Esophagus muscularis mucosa (tissue), 4 donors: ENCODE results near the gene DIP2C. TPM values are rescaled to one million over a fixed set of nuclear protein-coding genes. Genes with fewer than 3 reads are reported as not detected.
"Not testable (repeated sequence)": the region's sequence is repeated elsewhere in the genome, so short reads cannot be mapped to it uniquely, and the experiment has no call there.

Source experiments
- DNase-seq: peaks from one replicate; pipeline ENCODE4 v3.0.0-alpha.2; 2017; ENCODE audit errors: extremely low spot score
- H3K27ac ChIP-seq, 4 donors: fragments of 200-600 bp; sonication (generic); replicated peaks in 1 of 4; 1 replicate in 3 of 4; 2 replicates in 1 of 4; pipeline ENCODE4 v1.5.1; 2016 to 2019; ENCODE audit warnings: mild to moderate bottlenecking in 1 of 4
- H3K27me3 ChIP-seq, 4 donors: fragments of 200-600 bp; sonication (generic); one replicate each; pipeline versions ENCODE4 v1.5.1 to v1.6.0; 2016 to 2019
- H3K36me3 ChIP-seq, 4 donors: fragments of 200-600 bp; sonication (generic); one replicate each; pipeline ENCODE4 v1.5.1; 2016 to 2019
- H3K4me1 ChIP-seq, 4 donors: fragments of 200-600 bp; sonication (generic); one replicate each; pipeline ENCODE4 v1.5.1; 2016 to 2019
- H3K4me3 ChIP-seq, 4 donors: fragments of 200-600 bp; sonication (generic); 1 replicate in 2 of 4; 2 replicates in 2 of 4; pipeline ENCODE4 v1.5.1; 2016 to 2019; ENCODE audit warnings: mild to moderate bottlenecking in 4 of 4, moderate library complexity in 1 of 4
- H3K9me3 ChIP-seq, 4 donors: fragments of 200-600 bp; sonication (generic); 1 replicate in 3 of 4; 2 replicates in 1 of 4; pipeline ENCODE4 v1.5.1; 2016 to 2019
- EP300 ChIP-seq: sonication (generic); formaldehyde crosslinking; IDR thresholded peaks from one replicate; pipeline ENCODE4 v1.6.1; 2017; ENCODE audit warnings: antibody characterized with exemption
- POLR2A ChIP-seq: fragments of 450-650 bp; IDR thresholded peaks from one replicate; pipeline ENCODE4 v1.6.1; 2017; ENCODE audit warnings: antibody characterized with exemption, moderate library complexity, mild to moderate bottlenecking, low read depth
- POLR2AphosphoS5 ChIP-seq, 2 donors: sonication (generic); formaldehyde crosslinking; IDR thresholded peaks; one replicate each; pipeline ENCODE4 v1.6.1; 2017; ENCODE audit warnings: antibody characterized with exemption in 2 of 2
- WGBS: methylation state at CpG from one replicate; pipeline ENCODE4 v1.1.5; 2018; 5-methylcytosine and 5-hydroxymethylcytosine counted together
- intact Hi-C: fragments of 100-400 bp; cut with DNase I; formaldehyde crosslinking; loops from one replicate; pipeline ENCODE4 v1.15.1; 2023
- total RNA-seq, 4 donors: library from RNA; depleted of rRNA; stranded (reverse); fragments of >200 nt; gene quantifications; one replicate each; pipeline versions ENCODE4 v1.1.0 to v1.2.1, GENCODE V29; 2016
- TF ChIP-seq, protein P1 (sequence below), 3 experiments: fragments of 200-600 bp in 2 of 3; fragments of 450-650 bp in 1 of 3; sonication (generic) in 2 of 3; IDR thresholded peaks; one replicate each; pipeline ENCODE4 v1.5.1; 2017 to 2019; ENCODE audit warnings: antibody characterized with exemption in 3 of 3, mild to moderate bottlenecking in 2 of 3, moderate library complexity in 1 of 3

The DIP2C gene
- total RNA-seq, 4 donors from 2014 or later = 38.6 to 66.4 (median 55.7) TPM

DNA sequence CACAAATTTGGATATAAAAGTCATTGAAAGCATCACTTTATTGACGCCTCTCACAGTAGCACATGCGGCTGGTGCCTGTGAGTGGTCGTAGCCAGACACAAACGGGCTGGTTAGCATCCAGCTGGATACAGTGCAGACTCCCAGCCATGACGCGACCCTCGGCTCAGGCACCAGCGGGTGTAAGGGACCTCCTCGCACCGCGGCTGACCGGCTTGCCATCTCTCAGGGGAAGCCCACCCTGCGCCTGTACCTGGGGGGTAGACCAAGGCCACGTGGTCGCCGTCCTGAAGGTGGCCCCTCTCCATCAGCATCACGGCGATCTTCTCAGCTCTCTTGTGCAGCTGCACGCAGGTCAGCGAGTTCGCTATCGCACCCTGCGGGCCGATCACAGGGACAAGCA is 340.4 kb downstream of the DIP2C start:
- Histone ChIP-seq H3K9me3 (no peaks in the 10 kb centered on the region), H3K27ac (no peak overlapping the region), H3K4me1 (no peaks in the 10 kb centered on the region), H3K4me3 (no peak overlapping the region), H3K27me3 (no peaks in the 10 kb centered on the region), H3K36me3 (peaks cover 41 to 77% (median 66%) of the 10 kb centered on the region in 4 donors)
- 94% methylated on average over 24 of the region's 24 CpGs for WGBS
- no peak for TF ChIP-seq EP300
- TF ChIP-seq POLR2A = no peak
- TF ChIP-seq POLR2AphosphoS5 (IDR thresholded peaks at IDR 0.05) = no peak
- TF ChIP-seq, protein P1, sequence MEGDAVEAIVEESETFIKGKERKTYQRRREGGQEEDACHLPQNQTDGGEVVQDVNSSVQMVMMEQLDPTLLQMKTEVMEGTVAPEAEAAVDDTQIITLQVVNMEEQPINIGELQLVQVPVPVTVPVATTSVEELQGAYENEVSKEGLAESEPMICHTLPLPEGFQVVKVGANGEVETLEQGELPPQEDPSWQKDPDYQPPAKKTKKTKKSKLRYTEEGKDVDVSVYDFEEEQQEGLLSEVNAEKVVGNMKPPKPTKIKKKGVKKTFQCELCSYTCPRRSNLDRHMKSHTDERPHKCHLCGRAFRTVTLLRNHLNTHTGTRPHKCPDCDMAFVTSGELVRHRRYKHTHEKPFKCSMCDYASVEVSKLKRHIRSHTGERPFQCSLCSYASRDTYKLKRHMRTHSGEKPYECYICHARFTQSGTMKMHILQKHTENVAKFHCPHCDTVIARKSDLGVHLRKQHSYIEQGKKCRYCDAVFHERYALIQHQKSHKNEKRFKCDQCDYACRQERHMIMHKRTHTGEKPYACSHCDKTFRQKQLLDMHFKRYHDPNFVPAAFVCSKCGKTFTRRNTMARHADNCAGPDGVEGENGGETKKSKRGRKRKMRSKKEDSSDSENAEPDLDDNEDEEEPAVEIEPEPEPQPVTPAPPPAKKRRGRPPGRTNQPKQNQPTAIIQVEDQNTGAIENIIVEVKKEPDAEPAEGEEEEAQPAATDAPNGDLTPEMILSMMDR (IDR thresholded peaks at IDR 0.05) = no peak
- no peak for DNase-seq
- intact Hi-C loops = no loop called here

DNA sequence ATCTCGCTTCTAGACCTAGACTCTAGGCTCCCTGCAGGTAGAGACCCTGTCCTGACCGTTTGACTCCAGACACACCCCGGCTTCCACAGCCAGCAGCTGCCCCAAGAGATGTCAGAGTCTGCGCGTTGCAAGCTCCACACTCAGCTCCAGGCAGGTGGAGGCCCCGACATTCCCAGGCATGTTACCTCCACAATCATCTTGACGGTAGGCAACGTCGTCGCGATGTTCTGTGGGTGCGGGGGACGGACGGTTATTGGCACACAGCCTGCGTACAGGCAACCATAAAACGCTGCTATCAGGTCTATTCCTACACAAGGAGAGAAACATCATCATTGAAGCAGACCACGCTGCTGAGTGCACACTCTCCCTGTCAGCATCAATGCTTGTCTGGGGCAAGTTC is 341.0 kb downstream of the DIP2C start:
- H3K27me3 ChIP-seq = no peaks in the 10 kb centered on the region
- peaks cover 41 to 76% (median 62%) of the 10 kb centered on the region in 4 donors for H3K36me3 ChIP-seq
- no peak overlapping the region for H3K27ac ChIP-seq
- intact Hi-C loops = no loop called here
- no peak overlapping the region for H3K4me3 ChIP-seq
- WGBS = 95% methylated on average over 17 of the region's 17 CpGs
- TF ChIP-seq POLR2A (no peak), POLR2AphosphoS5 (IDR thresholded peaks at IDR 0.05) (no peak), EP300 (no peak)
- TF ChIP-seq, protein P1 (IDR thresholded peaks at IDR 0.05) = no peak
- no peaks in the 10 kb centered on the region for H3K9me3 ChIP-seq
- no peak for DNase-seq
- no peaks in the 10 kb centered on the region for H3K4me1 ChIP-seq

DNA sequence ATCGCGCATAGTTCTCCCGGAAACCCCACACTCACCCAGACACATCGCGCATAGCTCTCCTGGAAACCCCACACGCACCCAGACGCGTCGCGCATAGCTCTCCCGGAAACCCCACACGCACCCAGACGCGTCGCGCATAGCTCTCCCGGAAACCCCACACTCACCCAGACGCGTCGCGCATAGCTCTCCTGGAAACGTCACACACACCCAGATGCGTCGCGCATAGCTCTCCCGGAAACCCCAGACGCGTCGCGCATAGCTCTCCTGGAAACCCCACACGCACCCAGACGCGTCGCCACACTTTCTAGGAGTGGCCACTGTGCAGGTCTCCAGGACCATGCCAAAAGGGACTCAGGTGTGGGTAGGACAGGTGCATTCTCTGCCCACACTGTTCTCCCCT is 341.7 kb downstream of the DIP2C start:
- H3K4me1 ChIP-seq, H3K27me3 ChIP-seq, intact Hi-C loops, H3K4me3 ChIP-seq, H3K27ac ChIP-seq, H3K9me3 ChIP-seq, DNase-seq: not testable (repeated sequence)
- WGBS = 92% methylated on average over 34 of the region's 34 CpGs
- peaks cover 37 to 76% (median 58%) of the 10 kb centered on the region in 4 donors for H3K36me3 ChIP-seq

DNA sequence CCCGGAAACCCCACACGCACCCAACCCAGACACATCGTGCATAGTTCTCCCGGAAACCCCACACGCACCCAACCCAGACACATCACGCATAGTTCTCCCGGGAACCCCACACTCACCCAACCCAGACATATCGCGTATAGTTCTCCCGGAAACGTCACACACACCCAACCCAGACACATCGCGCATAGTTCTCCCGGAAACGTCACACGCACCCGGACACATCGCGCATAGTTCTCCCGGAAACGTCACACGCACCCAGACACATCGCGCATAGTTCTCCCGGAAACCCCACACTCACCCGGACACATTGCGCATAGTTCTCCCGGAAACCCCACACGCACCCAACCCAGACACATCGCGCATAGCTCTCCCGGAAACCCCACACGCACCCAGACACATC is 342.3 kb downstream of the DIP2C start:
- H3K27ac ChIP-seq, intact Hi-C loops, H3K27me3 ChIP-seq, H3K4me3 ChIP-seq, H3K9me3 ChIP-seq, H3K4me1 ChIP-seq, DNase-seq: not testable (repeated sequence)
- 89% methylated on average over 33 of the region's 33 CpGs for WGBS
- H3K36me3 ChIP-seq = peaks cover 32 to 76% (median 59%) of the 10 kb centered on the region in 4 donors

DNA sequence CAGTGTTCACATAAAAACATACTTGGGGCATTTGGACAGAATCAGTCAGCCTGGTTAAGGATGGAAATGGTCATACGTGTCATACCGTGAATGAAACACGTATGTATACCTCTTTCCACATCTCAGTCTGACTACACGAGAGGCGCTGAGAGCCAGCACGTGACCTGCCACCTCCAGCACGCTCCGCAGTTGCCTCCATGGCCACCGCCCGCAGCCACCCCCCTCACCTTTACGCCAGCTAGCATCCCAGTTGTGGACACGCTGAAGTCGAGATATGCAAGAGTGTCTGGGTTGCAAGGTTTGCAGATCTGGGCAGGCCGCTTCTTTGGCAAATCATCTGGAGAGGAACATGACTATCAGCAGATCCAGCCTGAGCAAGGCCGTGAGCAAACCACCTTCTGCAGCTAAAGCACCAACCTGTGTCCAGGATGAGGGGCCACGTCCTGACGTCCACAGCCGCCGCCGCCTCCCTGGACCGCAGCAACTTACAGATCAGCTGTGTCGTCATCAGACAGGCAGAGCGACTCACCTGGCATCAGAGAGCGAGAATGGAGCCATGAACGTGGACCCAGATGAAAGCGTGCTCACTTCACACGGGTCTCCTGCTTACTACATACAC is 344.8 kb downstream of the DIP2C start:
- no peak overlapping the region for H3K4me3 ChIP-seq
- no peak for DNase-seq
- TF ChIP-seq POLR2AphosphoS5 (IDR thresholded peaks at IDR 0.05) = no peak
- TF ChIP-seq POLR2A = no peak
- TF ChIP-seq, protein P1 (IDR thresholded peaks at IDR 0.05) = no peak
- TF ChIP-seq EP300 = no peak
- H3K9me3 ChIP-seq = no peaks in the 10 kb centered on the region
- 87% methylated on average over 24 of the region's 27 CpGs for WGBS
- intact Hi-C loops = no loop called here
- H3K4me1 ChIP-seq = no peaks in the 10 kb centered on the region
- no peak overlapping the region for H3K27ac ChIP-seq
- no peaks in the 10 kb centered on the region for H3K27me3 ChIP-seq
- H3K36me3 ChIP-seq = peaks cover 37 to 76% (median 63%) of the 10 kb centered on the region in 4 donors
